Subcutaneous adipose tissue (tissue), 4 donors: ENCODE measurements around the gene METTL21A. TPM values are rescaled to one million over a fixed set of nuclear protein-coding genes. Genes with fewer than 3 reads are reported as not detected.

Experiments
- CTCF ChIP-seq: fragments of 450-650 bp; IDR thresholded peaks from one replicate; pipeline ENCODE4 v1.5.1; 2016; ENCODE audit warnings: low read depth, mild to moderate bottlenecking, control low read depth, antibody characterized with exemption, moderate library complexity
- total RNA-seq, 4 donors: library from RNA; depleted of rRNA; stranded (reverse); fragments of >200 nt; gene quantifications; one replicate each; pipeline ENCODE4 v1.1.0, GENCODE V29; 2016

METTL21A gene
- total RNA-seq = 10 to 100 TPM; 11.0 to 25.1 (median 16.7) TPM

DNA sequence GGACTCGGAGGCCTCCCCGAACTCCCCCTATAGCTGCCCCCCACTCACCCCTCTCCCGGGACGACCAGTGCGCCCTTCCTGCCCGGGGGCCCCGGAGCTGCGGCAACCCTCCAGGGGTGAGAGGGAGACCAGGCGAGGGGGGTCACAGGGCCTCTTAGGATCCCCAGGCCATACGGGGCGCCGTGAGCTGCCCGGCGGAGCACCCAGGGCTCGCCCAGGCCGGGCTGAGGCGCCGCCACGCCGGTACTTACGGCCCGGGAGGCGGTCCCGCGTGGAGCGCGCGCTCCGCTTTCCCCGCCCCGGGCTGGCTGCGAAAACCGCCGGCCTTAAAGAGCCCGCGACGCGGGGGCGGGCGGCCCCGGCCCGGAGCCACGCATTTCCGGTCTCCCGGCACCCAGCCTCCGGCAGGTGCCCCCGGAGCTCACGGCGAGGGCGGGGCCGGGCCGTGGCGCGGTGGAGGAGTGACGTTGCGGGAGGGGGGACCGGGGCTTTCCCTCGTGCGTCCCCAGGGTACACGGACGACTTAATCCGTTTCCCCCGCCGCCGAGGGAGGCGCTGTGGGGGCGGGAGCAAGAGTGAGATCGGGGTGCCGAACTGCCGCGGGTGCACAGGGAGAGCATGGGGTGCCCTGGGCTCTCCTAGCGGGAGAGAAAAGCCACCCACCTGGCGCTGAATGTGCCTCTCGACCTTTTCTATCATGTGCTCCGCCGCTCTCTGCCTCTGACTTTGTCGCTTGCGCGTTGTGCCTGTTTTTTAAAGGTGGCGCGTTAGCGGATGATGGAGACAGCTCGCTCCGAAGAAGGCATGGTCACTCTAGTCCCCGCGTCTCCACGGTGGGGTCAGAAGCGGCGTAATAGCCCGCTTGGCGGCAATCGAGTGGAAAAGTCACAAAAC is at the start of gene METTL21A:
Gene METTL21A (minus strand): TSS at position 381 of the 894 bp plus-strand sequence. CDS start 1,019 bp downstream, outside the sequence.
- TF ChIP-seq CTCF = no peak

DNA sequence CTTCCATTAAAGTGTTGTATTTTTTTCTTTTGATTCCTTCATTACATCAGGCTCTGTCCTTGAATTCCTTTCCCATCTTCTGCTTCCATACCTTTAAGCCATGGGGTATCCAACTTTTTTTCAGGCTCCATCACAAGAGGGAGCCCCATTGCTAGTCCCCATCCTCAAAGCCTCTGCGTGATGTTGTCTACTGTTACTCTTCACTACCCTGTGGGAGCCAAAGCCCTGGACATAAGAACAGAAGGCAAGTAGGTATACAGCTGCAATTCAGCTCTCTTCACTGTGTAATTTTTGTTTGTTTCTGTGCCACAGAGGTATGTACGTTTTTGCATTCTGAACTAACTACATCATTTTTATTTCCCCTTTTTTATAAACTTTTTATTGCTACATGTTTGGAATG is 49.6 kb upstream of the METTL21A start:
- no peak for TF ChIP-seq CTCF

DNA sequence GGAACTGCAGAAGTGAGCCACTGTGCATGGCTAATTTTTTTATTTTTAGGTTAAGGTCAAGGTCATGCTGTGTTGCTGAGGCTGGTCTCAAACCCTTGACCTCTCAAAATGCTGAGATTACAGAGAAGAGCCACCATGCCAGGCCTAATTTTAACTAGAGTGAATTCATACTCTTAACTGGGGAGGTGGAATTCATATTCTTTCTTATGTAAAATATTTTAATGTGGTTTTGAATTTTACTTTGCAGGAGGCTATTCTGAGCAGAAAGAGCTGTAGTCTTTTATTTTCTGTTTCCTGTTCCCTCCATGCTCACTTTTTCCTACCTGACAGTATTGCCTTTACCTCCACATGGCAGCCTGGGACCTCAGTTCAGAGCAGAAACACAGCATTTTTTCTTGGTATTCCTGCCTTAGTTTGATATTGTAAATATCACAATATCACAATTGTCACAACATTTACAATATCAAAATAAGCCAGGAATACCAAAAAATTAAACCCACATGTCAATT is 49.1 kb upstream of the METTL21A start:
- no peak for TF ChIP-seq CTCF

GRCh38 chr2:207673431-207673830 is 48.2 kb upstream of the METTL21A start:
- no peak for TF ChIP-seq CTCF

DNA sequence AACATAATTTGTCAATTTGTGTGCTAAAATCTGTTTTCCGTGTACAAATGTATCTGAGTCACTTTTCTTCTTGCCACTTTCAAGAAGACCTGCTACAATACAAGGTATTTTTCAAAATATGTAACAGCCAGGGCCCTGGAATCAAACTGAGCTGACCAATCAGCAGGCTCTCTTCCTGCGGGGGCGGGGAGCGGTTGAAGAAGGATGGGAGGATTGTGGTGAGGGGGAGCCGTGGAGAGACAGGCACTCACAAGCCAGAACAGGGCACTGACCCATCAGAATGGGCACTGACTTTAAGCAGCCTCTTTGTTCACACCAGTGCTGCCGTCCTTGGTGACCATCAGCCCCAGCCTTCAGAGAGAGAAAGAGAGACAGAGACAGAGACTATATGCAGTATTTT is 45.7 kb upstream of the METTL21A start:
- TF ChIP-seq CTCF = no peak

DNA sequence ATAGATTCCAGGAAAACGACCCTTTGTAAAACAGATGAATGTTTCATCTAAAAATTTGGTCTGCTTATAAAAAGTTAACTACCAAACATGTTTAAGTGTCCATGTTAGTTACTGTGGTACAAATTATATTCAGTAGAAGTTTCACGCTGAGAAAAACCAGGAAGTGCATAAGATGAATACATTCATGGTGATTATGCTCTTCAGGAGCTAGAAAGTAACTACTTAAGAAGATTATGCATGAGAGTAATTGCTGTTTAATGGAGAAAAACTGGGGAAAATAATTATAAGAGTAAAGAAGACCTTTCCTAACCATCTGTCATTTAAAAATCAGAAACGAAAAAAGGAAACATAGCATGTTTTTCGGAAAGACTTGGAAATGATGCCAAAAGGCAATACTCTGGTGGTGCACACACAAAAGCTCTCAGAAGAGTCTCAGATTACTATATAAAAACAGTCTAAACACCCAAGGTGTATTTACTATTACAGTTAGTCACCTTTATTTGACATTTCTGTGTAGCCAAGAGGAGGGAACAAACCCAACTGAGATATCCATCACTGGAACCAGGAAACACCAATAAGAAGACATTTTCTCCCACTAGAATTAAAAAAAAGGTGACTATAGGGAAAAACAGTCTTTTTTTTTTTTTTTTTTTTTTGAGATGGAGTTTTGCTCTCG is 38.8 kb upstream of the METTL21A start:
- no peak for TF ChIP-seq CTCF

GRCh38 chr2:207662203-207662602 is 37.0 kb upstream of the METTL21A start:
- TF ChIP-seq CTCF = no peak
